ENCODE results near the gene ARID1B. TPM values are rescaled to one million over a fixed set of nuclear protein-coding genes. Genes with fewer than 3 reads are reported as not detected.

The ARID1B gene
- polyA plus RNA-seq, 1 donor from 2014 or later, result 21.9 TPM

- no peaks in the 10 kb centered on the region for H3K9me3 Mint-ChIP-seq
- H3K27ac Mint-ChIP-seq, result no peak overlapping the region
- H3K36me3 Mint-ChIP-seq, result peaks cover 10% of the 10 kb centered on the region
- peak overlapping the region in 1 of 4 donors; percentile 58 for H3K4me3 Mint-ChIP-seq
- H3K27me3 Mint-ChIP-seq, result no peaks in the 10 kb centered on the region
- peaks cover 37 to 67% (median 57%) of the 10 kb centered on the region in 3 donors for H3K4me1 Mint-ChIP-seq
These were observed 95.7 kb downstream of the ARID1B start for GRCh38 chr6:156872903-156873302.

- Mint-ChIP-seq H3K36me3 (peaks cover 10% of the 10 kb centered on the region), H3K4me1 (peaks cover 40 to 58% (median 57%) of the 10 kb centered on the region in 3 donors), H3K27me3 (no peaks in the 10 kb centered on the region), H3K9me3 (no peaks in the 10 kb centered on the region), H3K27ac (peak overlapping the region in 1 of 3 donors; percentile 53), H3K4me3 (no peak overlapping the region)
These were observed 96.6 kb downstream of the ARID1B start for GRCh38 chr6:156873654-156874380.

DNA sequence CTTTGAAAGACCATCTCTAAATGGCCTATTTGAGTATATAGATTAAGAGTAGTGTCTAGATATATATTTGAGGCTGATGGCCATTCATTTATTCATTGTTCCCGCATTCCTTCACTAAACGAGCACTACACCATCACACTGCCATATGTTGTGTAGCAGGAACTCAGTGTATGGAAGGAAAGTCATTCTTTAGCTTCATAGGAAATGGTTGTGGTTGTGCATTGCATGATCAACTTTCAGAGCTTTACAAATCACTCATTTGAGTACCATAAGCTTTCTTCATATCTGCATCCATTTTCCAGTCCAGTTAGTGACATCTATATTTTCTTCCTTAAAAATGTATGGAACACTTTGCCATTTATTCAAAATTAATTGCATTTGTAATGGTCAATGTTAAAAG lies 97.9 kb downstream of the ARID1B start:
- Mint-ChIP-seq H3K36me3 (peaks cover 10% of the 10 kb centered on the region), H3K27ac (no peak overlapping the region), H3K4me3 (no peak overlapping the region), H3K27me3 (no peaks in the 10 kb centered on the region), H3K9me3 (no peaks in the 10 kb centered on the region), H3K4me1 (peaks cover 44 to 63% (median 60%) of the 10 kb centered on the region in 3 donors)

DNA sequence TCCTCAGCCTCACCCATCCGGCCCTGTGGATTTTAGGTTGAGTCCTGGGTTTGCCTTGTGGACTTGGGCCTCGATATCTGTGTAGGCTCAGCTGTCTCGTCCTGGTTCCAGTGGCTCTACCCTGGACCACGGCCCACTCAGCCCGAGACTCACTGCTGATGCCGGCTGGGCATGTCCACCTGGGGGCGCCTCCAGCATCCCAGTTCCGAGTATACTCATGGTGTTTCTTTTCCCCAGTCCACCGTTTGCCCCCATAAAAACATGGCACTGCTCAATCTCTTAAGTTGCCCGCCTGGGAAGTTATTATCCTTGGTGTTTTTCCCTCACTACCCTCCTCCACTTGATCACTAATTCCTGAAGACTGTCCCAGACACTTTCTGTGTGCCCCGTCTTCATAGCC lies 99.1 kb downstream of the ARID1B start:
- H3K4me3 Mint-ChIP-seq, result no peak overlapping the region
- peaks cover 41 to 59% (median 52%) of the 10 kb centered on the region in 3 donors for H3K4me1 Mint-ChIP-seq
- no peaks in the 10 kb centered on the region for H3K9me3 Mint-ChIP-seq
- H3K27me3 Mint-ChIP-seq, result no peaks in the 10 kb centered on the region
- H3K27ac Mint-ChIP-seq, result peak overlapping the region in 1 of 3 donors; percentile 90
- peaks cover 10% of the 10 kb centered on the region for H3K36me3 Mint-ChIP-seq

DNA sequence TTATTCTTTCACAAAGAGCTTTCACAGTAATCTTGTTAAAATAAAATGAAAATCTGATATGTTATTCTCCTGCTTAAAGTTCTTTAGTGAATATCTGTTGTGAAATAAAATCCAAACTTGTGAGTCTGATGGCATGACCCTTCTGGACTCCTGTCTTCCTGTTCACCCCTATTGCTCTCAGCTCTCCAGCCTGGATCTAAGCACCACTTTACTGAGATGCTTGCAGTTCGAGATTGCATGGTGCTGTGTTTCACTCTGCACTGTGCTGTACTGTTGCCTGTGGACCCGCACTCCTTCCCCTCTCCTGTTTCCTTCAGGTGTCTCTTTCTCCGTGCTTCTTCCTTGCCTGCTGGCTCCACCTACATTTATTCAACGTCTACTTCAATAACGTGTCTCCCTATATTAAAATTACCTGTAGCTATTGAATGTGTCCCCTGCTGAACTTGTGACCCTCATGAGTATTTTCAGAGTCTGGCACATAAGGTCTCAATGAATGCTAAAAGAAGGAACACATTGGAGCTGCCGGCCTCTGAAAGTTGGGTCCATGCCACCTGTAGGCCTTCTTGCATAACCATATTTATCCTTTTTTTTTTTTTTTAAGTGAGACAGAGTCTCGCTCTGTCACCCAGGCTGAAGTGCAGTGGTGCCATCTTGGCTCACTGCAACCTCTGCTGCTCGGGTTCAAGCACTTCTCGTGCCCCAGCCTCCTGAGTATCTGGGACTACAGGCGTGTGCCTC lies 100.1 kb downstream of the ARID1B start:
- H3K9me3 Mint-ChIP-seq, result no peaks in the 10 kb centered on the region
- peak overlapping the region in 1 of 4 donors; percentile 17 for H3K4me3 Mint-ChIP-seq
- H3K4me1 Mint-ChIP-seq, result peaks cover 42 to 65% (median 52%) of the 10 kb centered on the region in 3 donors
- no peak overlapping the region for H3K27ac Mint-ChIP-seq
- peaks cover 9% of the 10 kb centered on the region for H3K36me3 Mint-ChIP-seq
- no peaks in the 10 kb centered on the region for H3K27me3 Mint-ChIP-seq

DNA sequence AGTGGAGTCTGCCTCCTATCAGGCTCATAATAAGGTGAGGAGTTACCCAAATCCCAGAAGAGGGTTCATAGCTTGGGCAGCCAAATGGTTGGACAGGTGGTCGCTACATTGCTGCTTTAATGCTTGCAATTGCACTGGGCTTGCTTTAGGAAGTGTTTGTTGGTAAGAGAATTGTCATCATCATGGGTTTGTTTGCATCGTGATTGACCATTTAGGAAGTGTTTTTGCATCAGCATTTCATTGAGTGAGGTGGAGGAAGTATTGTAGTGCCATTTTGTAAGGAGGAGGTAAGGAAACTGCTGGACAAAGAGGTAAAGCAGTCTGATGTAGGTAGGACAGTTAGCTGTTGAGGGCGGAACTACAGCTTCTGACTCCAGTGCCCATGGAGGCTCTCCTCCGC lies 101.5 kb downstream of the ARID1B start:
- Mint-ChIP-seq H3K4me1 (peaks cover 51 to 72% (median 59%) of the 10 kb centered on the region in 3 donors), H3K4me3 (peak overlapping the region in 1 of 4 donors; percentile 10)

DNA sequence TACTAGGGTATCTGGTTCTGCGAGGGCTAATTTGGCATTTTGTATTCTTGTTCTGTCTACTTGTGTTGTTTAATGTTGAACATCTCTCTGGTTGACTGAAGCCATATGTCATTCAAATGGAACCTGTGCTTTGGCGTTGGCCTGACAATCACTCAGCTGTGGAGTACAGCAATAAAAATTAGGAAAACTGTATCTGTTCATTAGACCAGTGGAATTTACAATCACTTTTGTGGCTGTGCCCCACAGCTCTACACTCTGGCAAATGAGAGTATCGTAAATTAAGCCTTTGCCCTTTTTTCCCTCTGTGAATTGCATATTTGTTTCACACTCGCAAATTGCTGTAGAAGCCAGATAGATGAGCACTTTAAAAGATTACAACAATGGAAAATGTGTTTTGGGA lies 102.0 kb downstream of the ARID1B start:
- H3K9me3 Mint-ChIP-seq, result no peaks in the 10 kb centered on the region
- peaks cover 7% of the 10 kb centered on the region for H3K36me3 Mint-ChIP-seq
- H3K27me3 Mint-ChIP-seq, result no peaks in the 10 kb centered on the region
- H3K4me3 Mint-ChIP-seq, result no peak overlapping the region
- peaks cover 54 to 74% (median 60%) of the 10 kb centered on the region in 3 donors for H3K4me1 Mint-ChIP-seq
- peak overlapping the region in 1 of 3 donors; percentile 55 for H3K27ac Mint-ChIP-seq

More for the DNA sequence above, 101.5 kb downstream of the ARID1B start:
- H3K27ac Mint-ChIP-seq, result peak overlapping the region in 2 of 3 donors; percentile 14 to 55
- H3K9me3 Mint-ChIP-seq, result no peaks in the 10 kb centered on the region
- H3K27me3 Mint-ChIP-seq, result no peaks in the 10 kb centered on the region
- peaks cover 7% of the 10 kb centered on the region for H3K36me3 Mint-ChIP-seq

- Mint-ChIP-seq H3K9me3 (no peaks in the 10 kb centered on the region), H3K36me3 (peaks cover 7% of the 10 kb centered on the region), H3K4me1 (peaks cover 56 to 76% (median 58%) of the 10 kb centered on the region in 3 donors), H3K4me3 (no peak overlapping the region), H3K27ac (peak overlapping the region in 1 of 3 donors; percentile 63), H3K27me3 (no peaks in the 10 kb centered on the region)
These were observed 102.4 kb downstream of the ARID1B start for GRCh38 chr6:156879591-156879990.

- Mint-ChIP-seq H3K27ac (peak overlapping the region in 1 of 3 donors; percentile 27), H3K4me1 (peaks cover 52 to 74% (median 59%) of the 10 kb centered on the region in 3 donors), H3K36me3 (peaks cover 7% of the 10 kb centered on the region), H3K9me3 (no peaks in the 10 kb centered on the region), H3K4me3 (no peak overlapping the region), H3K27me3 (no peaks in the 10 kb centered on the region)
These were observed 103.7 kb downstream of the ARID1B start for GRCh38 chr6:156880913-156881312.

DNA sequence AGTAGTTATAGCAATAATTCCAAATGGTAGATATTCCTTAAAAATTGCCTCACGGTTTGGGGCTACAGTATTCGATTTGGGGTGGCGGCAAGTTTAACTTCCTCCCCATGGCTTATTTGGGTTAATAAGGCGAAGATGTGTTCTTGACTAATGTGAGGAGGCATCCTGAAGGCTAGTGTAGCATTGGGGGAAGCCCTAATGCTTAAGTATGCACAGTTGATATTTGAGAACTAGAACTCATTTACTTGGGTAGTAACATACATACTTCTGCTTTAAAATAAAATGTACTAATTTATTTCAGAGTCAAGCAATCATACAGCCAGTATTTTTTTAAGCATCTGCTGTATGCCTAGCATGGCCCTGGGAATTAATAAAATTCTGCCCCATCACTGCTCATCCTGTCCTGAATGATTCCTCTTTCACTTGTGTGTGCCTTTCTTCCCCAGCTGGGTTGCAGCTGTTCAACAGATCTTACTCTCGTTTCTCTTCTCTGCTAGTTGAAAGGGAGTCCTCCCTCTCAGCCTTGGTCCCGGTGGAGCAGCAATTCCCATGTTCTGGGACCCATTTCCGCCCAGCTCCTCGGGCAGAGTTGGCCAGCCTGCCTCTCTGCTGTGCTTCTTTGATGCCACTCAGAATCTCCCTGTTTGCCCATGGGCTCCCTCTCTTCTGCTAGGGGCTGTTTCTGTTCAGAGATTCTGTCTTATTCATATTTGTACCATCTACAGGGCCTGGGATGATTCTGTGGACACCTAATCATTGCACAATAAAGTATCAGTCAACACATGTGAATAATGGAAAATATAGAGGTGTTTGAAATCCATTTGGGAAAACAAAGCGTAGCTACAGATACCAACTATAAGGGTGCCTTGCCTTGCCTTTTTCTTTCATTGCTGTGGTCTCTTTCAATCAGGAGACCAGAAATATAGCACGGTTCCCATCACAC lies 104.8 kb downstream of the ARID1B start:
- H3K36me3 Mint-ChIP-seq, result peaks cover 5% of the 10 kb centered on the region
- H3K4me3 Mint-ChIP-seq, result peak overlapping the region in 2 of 4 donors; percentile 7 to 67
- H3K4me1 Mint-ChIP-seq, result peaks cover 57 to 77% (median 67%) of the 10 kb centered on the region in 3 donors
- no peaks in the 10 kb centered on the region for H3K27me3 Mint-ChIP-seq
- peak overlapping the region in 2 of 3 donors; percentile 36 to 83 for H3K27ac Mint-ChIP-seq
- no peaks in the 10 kb centered on the region for H3K9me3 Mint-ChIP-seq

DNA sequence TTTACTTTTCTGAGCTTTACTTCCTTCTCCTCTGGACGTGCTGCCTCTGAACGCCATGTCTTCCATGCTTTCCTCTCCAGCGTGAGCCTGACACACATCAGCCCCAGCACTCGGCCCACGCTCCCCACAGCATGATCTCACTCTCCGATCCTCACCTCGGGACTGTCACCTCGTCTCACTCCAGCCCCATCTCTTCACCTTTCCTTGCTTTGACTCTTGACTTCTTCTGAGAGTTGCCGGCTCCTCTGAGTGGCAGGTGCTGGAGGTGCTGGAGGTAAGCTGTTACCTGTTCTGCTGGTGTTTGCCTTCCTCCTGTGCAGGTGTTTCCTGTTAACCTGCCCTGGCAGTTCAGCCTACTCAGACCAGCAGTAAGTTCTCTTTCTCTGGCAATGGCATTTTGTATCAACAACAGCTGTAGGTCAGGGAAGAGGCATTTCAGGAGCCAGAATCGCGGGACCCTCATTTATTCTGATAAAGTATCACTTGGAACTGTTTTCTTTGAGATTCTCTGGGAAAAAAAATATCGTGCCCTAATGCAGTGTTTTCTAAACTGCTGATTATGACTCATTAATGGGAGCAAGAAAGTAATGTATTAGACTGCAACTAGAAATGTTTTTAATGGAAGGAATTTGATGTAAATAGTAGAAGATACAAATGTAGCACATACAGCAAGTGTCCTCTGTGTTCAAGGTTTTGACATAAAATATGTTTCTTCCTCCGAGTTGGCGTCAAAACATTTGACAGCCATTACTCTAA lies 106.5 kb downstream of the ARID1B start:
- Mint-ChIP-seq H3K9me3 (no peaks in the 10 kb centered on the region), H3K4me3 (peak overlapping the region in 2 of 4 donors; percentile 77 to 83), H3K27me3 (no peaks in the 10 kb centered on the region), H3K27ac (peak overlapping the region; percentile 5 to 92 (median 60)), H3K36me3 (no peaks in the 10 kb centered on the region), H3K4me1 (peaks cover 60 to 82% (median 61%) of the 10 kb centered on the region in 3 donors)

DNA sequence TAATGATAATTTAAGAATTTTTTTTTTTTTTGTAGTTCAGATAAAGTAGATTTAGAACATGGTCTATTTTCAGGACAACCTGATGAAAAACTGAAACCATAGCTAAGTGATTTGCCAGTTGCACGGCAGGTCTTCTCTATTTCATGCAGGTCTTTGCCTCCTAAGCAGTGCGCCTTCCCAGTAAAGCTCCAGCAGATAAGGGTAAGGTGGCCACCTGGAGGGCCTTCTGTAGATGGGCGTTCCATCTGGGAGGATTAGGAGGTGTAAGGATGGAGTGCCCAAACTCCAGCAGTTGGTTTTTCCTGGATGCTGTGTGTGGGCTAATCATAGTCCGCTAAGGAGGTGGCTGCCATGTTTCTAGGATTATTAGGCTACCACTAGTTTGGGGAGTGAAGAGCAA lies 107.1 kb downstream of the ARID1B start:
- Mint-ChIP-seq H3K9me3 (no peaks in the 10 kb centered on the region), H3K36me3 (no peaks in the 10 kb centered on the region)

GRCh38 chr6:156885562-156885961 lies 108.4 kb downstream of the ARID1B start:
- H3K36me3 Mint-ChIP-seq, result no peaks in the 10 kb centered on the region
- peak overlapping the region; percentile 2 to 59 (median 36) for H3K27ac Mint-ChIP-seq
- no peaks in the 10 kb centered on the region for H3K27me3 Mint-ChIP-seq
- H3K4me3 Mint-ChIP-seq, result peak overlapping the region in 1 of 4 donors; percentile 5
- H3K4me1 Mint-ChIP-seq, result peaks cover 50 to 77% (median 58%) of the 10 kb centered on the region in 3 donors
- no peaks in the 10 kb centered on the region for H3K9me3 Mint-ChIP-seq

More for the DNA sequence above, 107.1 kb downstream of the ARID1B start:
- Mint-ChIP-seq H3K27ac (peak overlapping the region in 1 of 3 donors; percentile 60), H3K4me1 (peaks cover 59 to 77% (median 60%) of the 10 kb centered on the region in 3 donors), H3K4me3 (peak overlapping the region in 1 of 4 donors; percentile 39), H3K27me3 (no peaks in the 10 kb centered on the region)

DNA sequence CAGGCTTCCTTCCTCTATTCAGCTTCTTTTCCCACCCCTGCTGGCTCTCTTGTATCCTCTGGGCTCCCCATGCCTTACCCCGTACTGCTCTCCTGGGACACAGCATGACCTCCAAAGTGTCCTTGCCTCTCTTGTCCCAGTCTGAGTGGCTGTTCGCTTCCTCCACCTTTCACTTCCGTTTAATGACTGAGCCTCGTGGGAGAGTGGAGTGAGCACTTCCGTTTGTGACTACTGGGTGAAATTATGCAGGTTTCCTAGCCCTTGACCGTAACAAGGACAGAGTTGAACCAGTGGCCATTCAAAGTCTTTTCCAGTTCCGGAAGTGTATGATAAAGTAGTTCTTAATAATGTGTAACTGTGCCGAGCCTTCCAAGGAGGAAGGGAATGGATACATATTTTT lies 109.2 kb downstream of the ARID1B start:
- Mint-ChIP-seq H3K27me3 (no peaks in the 10 kb centered on the region), H3K27ac (peak overlapping the region in 2 of 3 donors; percentile 36 to 85), H3K36me3 (no peaks in the 10 kb centered on the region), H3K9me3 (no peaks in the 10 kb centered on the region), H3K4me3 (peak overlapping the region in 2 of 4 donors; percentile 1 to 38), H3K4me1 (peaks cover 53 to 78% (median 57%) of the 10 kb centered on the region in 3 donors)

Measured in IgD-negative memory B cell (primary cell).